ENCODE data around the gene SH3RF1. TPM values are rescaled to one million over a fixed set of nuclear protein-coding genes. Genes with fewer than 3 reads are reported as not detected.

SH3RF1 gene
- total and polyA plus RNA-seq, 4 donors = 14.7 to 21.9 (median 18.5) TPM

- H3K27ac ChIP-seq (ENCODE audit: low read depth, low read length) = no peak overlapping the region
- H3K9me3 ChIP-seq (ENCODE audit: control insufficient read depth, insufficient read depth, low read length) = no peaks in the 10 kb centered on the region
- peaks cover 3% of the 10 kb centered on the region for H3K4me1 ChIP-seq (ENCODE audit: control insufficient read depth, insufficient read depth, low read length)
- 75% methylated on average over 3 of the region's 4 CpGs for WGBS (ENCODE audit: insufficient coverage)
- DNase-seq (ENCODE audit: low read depth in 4 of 6, low spot score in 6 of 6) = peak in 1 of 6 donors; percentile 44
- H3K4me3 ChIP-seq (ENCODE audit: low read depth, low read length) = no peak overlapping the region
- no peaks in the 10 kb centered on the region for H3K27me3 ChIP-seq (ENCODE audit: control insufficient read depth, insufficient read depth, low read length)
- no peaks in the 10 kb centered on the region for H3K36me3 ChIP-seq (ENCODE audit: control insufficient read depth, insufficient read depth, low read length)
Measured at GRCh38 chr4:169233691-169234090, 37.1 kb downstream of the SH3RF1 start.

GRCh38 chr4:169231647-169232262, 39.0 kb downstream of the SH3RF1 start:
- H3K9me3 ChIP-seq (ENCODE audit: control insufficient read depth, insufficient read depth, low read length) = no peaks in the 10 kb centered on the region
- H3K36me3 ChIP-seq (ENCODE audit: control insufficient read depth, insufficient read depth, low read length) = no peaks in the 10 kb centered on the region
- no peak for DNase-seq (ENCODE audit: low read depth in 4 of 6, low spot score in 6 of 6)
- WGBS (ENCODE audit: insufficient coverage) = 98% methylated on average over 4 of the region's 4 CpGs
- no peak overlapping the region for H3K4me3 ChIP-seq (ENCODE audit: low read depth, low read length)
- H3K27me3 ChIP-seq (ENCODE audit: control insufficient read depth, insufficient read depth, low read length) = no peaks in the 10 kb centered on the region
- no peak overlapping the region for H3K27ac ChIP-seq (ENCODE audit: low read depth, low read length)
- H3K4me1 ChIP-seq (ENCODE audit: control insufficient read depth, insufficient read depth, low read length) = peaks cover 3% of the 10 kb centered on the region

GRCh38 chr4:169229571-169230028, 41.2 kb downstream of the SH3RF1 start:
- H3K36me3 ChIP-seq (ENCODE audit: control insufficient read depth, insufficient read depth, low read length) = no peaks in the 10 kb centered on the region
- no peak overlapping the region for H3K27ac ChIP-seq (ENCODE audit: low read depth, low read length)
- H3K9me3 ChIP-seq (ENCODE audit: control insufficient read depth, insufficient read depth, low read length) = no peaks in the 10 kb centered on the region
- no peak overlapping the region for H3K4me3 ChIP-seq (ENCODE audit: low read depth, low read length)
- peaks cover 3% of the 10 kb centered on the region for H3K4me1 ChIP-seq (ENCODE audit: control insufficient read depth, insufficient read depth, low read length)
- H3K27me3 ChIP-seq (ENCODE audit: control insufficient read depth, insufficient read depth, low read length) = no peaks in the 10 kb centered on the region
- WGBS (ENCODE audit: insufficient coverage) = 79% methylated on average over 3 of the region's 6 CpGs
- DNase-seq (ENCODE audit: low read depth in 4 of 6, low spot score in 6 of 6) = no peak

- 100% methylated on average over 1 of the region's 1 CpG for WGBS (ENCODE audit: insufficient coverage)
Measured at GRCh38 chr4:169228076-169228475, 42.7 kb downstream of the SH3RF1 start.

GRCh38 chr4:169226565-169226964, 44.2 kb downstream of the SH3RF1 start:
- H3K4me1 ChIP-seq (ENCODE audit: control insufficient read depth, insufficient read depth, low read length) = peaks cover 3% of the 10 kb centered on the region

More at GRCh38 chr4:169228076-169228475, 42.7 kb downstream of the SH3RF1 start:
- Histone ChIP-seq H3K36me3 (ENCODE audit: control insufficient read depth, insufficient read depth, low read length) (no peaks in the 10 kb centered on the region), H3K4me1 (ENCODE audit: control insufficient read depth, insufficient read depth, low read length) (peaks cover 3% of the 10 kb centered on the region), H3K27me3 (ENCODE audit: control insufficient read depth, insufficient read depth, low read length) (no peaks in the 10 kb centered on the region), H3K9me3 (ENCODE audit: control insufficient read depth, insufficient read depth, low read length) (no peaks in the 10 kb centered on the region), H3K27ac (ENCODE audit: low read depth, low read length) (no peak overlapping the region), H3K4me3 (ENCODE audit: low read depth, low read length) (no peak overlapping the region)
- DNase-seq (ENCODE audit: low read depth in 4 of 6, low spot score in 6 of 6) = no peak

GRCh38 chr4:169225812-169226211, 44.9 kb downstream of the SH3RF1 start:
- H3K36me3 ChIP-seq (ENCODE audit: control insufficient read depth, insufficient read depth, low read length) = no peaks in the 10 kb centered on the region
- no peaks in the 10 kb centered on the region for H3K27me3 ChIP-seq (ENCODE audit: control insufficient read depth, insufficient read depth, low read length)
- H3K9me3 ChIP-seq (ENCODE audit: control insufficient read depth, insufficient read depth, low read length) = no peaks in the 10 kb centered on the region
- peaks cover 3% of the 10 kb centered on the region for H3K4me1 ChIP-seq (ENCODE audit: control insufficient read depth, insufficient read depth, low read length)
- 0% methylated on average over 1 of the region's 2 CpGs for WGBS (ENCODE audit: insufficient coverage)
- H3K4me3 ChIP-seq (ENCODE audit: low read depth, low read length) = no peak overlapping the region
- DNase-seq (ENCODE audit: low read depth in 4 of 6, low spot score in 6 of 6) = no peak
- no peak overlapping the region for H3K27ac ChIP-seq (ENCODE audit: low read depth, low read length)

More at GRCh38 chr4:169226565-169226964, 44.2 kb downstream of the SH3RF1 start:
- DNase-seq (ENCODE audit: low read depth in 4 of 6, low spot score in 6 of 6) = no peak
- H3K36me3 ChIP-seq (ENCODE audit: control insufficient read depth, insufficient read depth, low read length) = no peaks in the 10 kb centered on the region
- H3K27ac ChIP-seq (ENCODE audit: low read depth, low read length) = no peak overlapping the region
- no peaks in the 10 kb centered on the region for H3K27me3 ChIP-seq (ENCODE audit: control insufficient read depth, insufficient read depth, low read length)
- no peaks in the 10 kb centered on the region for H3K9me3 ChIP-seq (ENCODE audit: control insufficient read depth, insufficient read depth, low read length)
- H3K4me3 ChIP-seq (ENCODE audit: low read depth, low read length) = no peak overlapping the region

GRCh38 chr4:169225058-169225751, 45.6 kb downstream of the SH3RF1 start:
- DNase-seq (ENCODE audit: low read depth in 4 of 6, low spot score in 6 of 6) = no peak
- Histone ChIP-seq H3K27me3 (ENCODE audit: control insufficient read depth, insufficient read depth, low read length) (no peaks in the 10 kb centered on the region), H3K9me3 (ENCODE audit: control insufficient read depth, insufficient read depth, low read length) (no peaks in the 10 kb centered on the region), H3K36me3 (ENCODE audit: control insufficient read depth, insufficient read depth, low read length) (no peaks in the 10 kb centered on the region), H3K4me1 (ENCODE audit: control insufficient read depth, insufficient read depth, low read length) (peaks cover 3% of the 10 kb centered on the region), H3K27ac (ENCODE audit: low read depth, low read length) (no peak overlapping the region), H3K4me3 (ENCODE audit: low read depth, low read length) (no peak overlapping the region)
- WGBS (ENCODE audit: insufficient coverage) = 100% methylated on average over 2 of the region's 4 CpGs

GRCh38 chr4:169222761-169223160, 48.0 kb downstream of the SH3RF1 start:
- Histone ChIP-seq H3K4me3 (ENCODE audit: low read depth, low read length) (no peak overlapping the region), H3K27me3 (ENCODE audit: control insufficient read depth, insufficient read depth, low read length) (no peaks in the 10 kb centered on the region), H3K9me3 (ENCODE audit: control insufficient read depth, insufficient read depth, low read length) (no peaks in the 10 kb centered on the region), H3K27ac (ENCODE audit: low read depth, low read length) (no peak overlapping the region), H3K36me3 (ENCODE audit: control insufficient read depth, insufficient read depth, low read length) (no peaks in the 10 kb centered on the region), H3K4me1 (ENCODE audit: control insufficient read depth, insufficient read depth, low read length) (no peaks in the 10 kb centered on the region)
- no peak for DNase-seq (ENCODE audit: low read depth in 4 of 6, low spot score in 6 of 6)
- WGBS (ENCODE audit: insufficient coverage) = 73% methylated on average over 6 of the region's 6 CpGs

GRCh38 chr4:169221662-169222061, 49.1 kb downstream of the SH3RF1 start:
- no peak overlapping the region for H3K4me3 ChIP-seq (ENCODE audit: low read depth, low read length)
- H3K4me1 ChIP-seq (ENCODE audit: control insufficient read depth, insufficient read depth, low read length) = no peaks in the 10 kb centered on the region
- no peaks in the 10 kb centered on the region for H3K27me3 ChIP-seq (ENCODE audit: control insufficient read depth, insufficient read depth, low read length)
- H3K36me3 ChIP-seq (ENCODE audit: control insufficient read depth, insufficient read depth, low read length) = no peaks in the 10 kb centered on the region
- no peak for DNase-seq (ENCODE audit: low read depth in 4 of 6, low spot score in 6 of 6)
- WGBS (ENCODE audit: insufficient coverage) = no CpG with 5 or more reads among the region's 3 CpGs
- H3K27ac ChIP-seq (ENCODE audit: low read depth, low read length) = no peak overlapping the region
- H3K9me3 ChIP-seq (ENCODE audit: control insufficient read depth, insufficient read depth, low read length) = no peaks in the 10 kb centered on the region

- 78% methylated on average over 3 of the region's 7 CpGs for WGBS (ENCODE audit: insufficient coverage)
- Histone ChIP-seq H3K27ac (ENCODE audit: low read depth, low read length) (no peak overlapping the region), H3K4me1 (ENCODE audit: control insufficient read depth, insufficient read depth, low read length) (no peaks in the 10 kb centered on the region), H3K4me3 (ENCODE audit: low read depth, low read length) (no peak overlapping the region), H3K36me3 (ENCODE audit: control insufficient read depth, insufficient read depth, low read length) (no peaks in the 10 kb centered on the region), H3K9me3 (ENCODE audit: control insufficient read depth, insufficient read depth, low read length) (no peaks in the 10 kb centered on the region), H3K27me3 (ENCODE audit: control insufficient read depth, insufficient read depth, low read length) (no peaks in the 10 kb centered on the region)
- DNase-seq (ENCODE audit: low read depth in 4 of 6, low spot score in 6 of 6) = no peak
Measured at GRCh38 chr4:169220854-169221411, 49.8 kb downstream of the SH3RF1 start.
